ENCODE data around the gene WNK3.
"Not testable (repeated sequence)": the region's sequence is repeated elsewhere in the genome, so short reads cannot be mapped to it uniquely, and the experiment has no call there.

Gene WNK3

DNA sequence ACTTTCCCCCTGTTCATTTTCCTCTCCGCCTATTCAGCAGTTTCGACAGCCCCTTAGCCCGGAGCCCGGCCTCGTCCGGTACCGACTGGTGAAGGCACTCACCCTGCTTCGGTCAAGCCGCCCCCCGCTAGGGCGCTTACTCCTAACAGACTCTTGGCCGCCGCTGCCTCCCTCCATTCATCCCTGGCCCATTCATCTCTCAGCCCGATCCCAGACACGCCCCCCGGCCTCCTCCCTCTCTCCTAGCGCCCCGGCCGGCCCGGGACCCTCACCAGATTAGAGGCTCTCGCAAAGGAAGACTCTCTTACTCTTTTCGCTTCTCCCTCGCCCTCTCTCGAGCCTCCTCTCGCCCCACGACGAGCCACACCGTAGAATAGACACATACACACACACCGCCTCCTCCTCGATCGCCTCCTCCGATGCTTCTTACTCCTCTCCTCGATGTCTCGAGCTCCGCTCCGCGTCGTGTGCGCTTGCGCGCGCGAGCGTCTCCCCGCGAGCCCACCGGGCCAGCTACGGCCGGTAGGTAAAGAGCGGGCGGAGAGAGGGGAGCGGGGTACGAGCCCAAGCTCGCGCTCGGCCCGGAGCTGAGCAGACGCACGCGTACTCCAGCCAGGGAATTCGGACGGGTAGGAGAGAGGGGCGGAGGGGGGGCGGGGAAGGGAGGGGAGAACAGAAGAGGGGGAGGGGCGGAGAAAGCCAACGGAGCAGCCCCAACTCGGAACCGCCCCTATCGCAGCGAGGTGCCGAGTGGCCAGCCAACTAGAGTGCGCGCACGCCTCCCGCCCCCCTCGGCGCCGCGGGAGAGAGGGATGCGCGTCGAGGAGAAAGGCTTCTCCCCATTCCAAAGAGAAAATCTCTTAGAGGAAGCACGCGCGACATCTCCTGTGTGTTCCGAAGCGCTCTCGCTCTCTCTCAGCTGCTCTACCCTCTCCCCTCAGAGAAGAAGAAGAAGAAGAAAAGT is at the start of gene WNK3:
Gene WNK3, minus strand, starts transcription at position 633 of the 964 bp plus-strand sequence.
- peak in 1 of 2 donors; percentile 12 for DNase-seq (ENCODE audit: extremely low read depth in 1 of 2, low read depth in 1 of 2)

DNA sequence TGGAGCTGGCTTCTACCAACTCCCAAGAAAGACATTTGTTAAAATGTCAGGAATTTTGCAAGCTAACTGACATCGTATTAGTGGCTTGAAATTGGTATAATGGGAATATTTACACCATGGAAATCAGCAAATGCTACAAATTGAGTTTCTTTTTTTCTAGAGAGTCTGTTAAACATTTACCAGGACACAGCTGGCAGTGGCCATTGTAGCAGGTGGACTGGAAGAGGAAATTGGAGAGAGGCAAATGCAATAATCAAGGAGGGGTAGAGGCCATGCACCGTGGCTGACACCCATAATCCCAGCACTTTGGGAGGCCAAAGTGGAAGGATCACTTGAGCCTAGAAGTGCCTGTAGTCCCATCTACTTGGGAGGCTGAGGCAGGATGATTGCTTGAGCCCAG is 49.4 kb upstream of the WNK3 start:
- no peak for DNase-seq (ENCODE audit: extremely low read depth in 1 of 2, low read depth in 1 of 2)

- DNase-seq (ENCODE audit: extremely low read depth in 1 of 2, low read depth in 1 of 2) = no peak
Measured at GRCh38 chrX:54397113-54397512, 39.3 kb upstream of the WNK3 start.

DNA sequence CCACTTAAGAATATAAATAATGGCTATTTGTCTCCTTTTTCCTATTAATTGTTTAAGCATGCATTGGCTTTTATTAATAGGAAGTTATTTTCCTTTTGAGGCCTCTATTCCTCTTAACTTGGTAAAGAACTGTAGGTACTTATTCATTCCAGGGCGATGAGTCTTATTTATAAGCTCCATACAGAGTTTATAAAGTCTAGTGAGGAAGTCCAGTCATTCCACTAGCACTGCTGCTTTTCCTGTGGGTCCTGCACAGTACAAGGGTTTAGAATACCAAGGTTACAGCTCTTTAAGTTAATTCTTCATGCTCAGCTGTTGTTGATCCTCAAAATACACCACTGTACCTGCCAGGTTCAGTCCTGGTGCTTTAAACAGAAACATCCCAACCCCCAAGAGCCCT is 28.5 kb upstream of the WNK3 start:
- no peak for DNase-seq (ENCODE audit: extremely low read depth in 1 of 2, low read depth in 1 of 2)

DNA sequence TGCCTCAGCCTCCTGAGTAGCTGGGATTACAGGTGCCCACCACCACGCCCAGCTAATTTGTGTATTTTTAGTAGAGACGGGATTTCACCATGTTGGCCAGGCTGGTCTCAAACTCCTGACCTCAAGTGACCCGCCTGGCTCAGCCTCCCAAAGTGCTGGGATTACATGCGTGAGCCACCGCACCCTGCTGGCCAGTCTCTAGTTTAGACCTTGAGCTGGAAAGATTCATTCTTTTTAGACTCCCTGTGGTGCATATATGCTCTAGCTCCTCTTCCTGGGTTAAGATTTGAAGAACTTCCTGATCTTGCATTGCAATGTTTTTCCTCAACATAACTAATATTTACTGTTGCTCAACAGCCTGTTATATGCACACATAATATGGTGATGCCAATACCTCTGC is 26.8 kb upstream of the WNK3 start:
- DNase-seq (ENCODE audit: extremely low read depth in 1 of 2, low read depth in 1 of 2) = not testable (repeated sequence)

DNA sequence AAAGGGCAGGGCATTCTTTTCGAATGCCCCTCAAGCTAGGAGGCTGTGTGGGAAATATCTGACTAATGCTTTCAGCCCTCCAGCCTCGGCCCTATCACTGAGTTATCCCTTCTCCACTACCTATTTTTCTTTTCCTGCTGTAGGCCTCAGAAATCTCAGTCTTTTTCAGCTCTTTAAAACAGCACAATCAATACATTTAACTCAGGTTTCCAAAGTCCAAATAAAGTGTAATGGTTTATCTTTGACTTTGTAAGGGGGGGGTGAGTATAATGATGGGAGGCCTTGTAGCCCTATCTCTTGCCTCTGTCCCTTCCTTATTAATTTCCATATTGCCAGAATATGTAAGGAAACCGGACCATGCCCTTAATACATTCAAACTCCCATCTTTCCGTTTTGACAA is 1.6 kb upstream of the WNK3 start:
- no peak for DNase-seq (ENCODE audit: extremely low read depth in 1 of 2, low read depth in 1 of 2)

DNA sequence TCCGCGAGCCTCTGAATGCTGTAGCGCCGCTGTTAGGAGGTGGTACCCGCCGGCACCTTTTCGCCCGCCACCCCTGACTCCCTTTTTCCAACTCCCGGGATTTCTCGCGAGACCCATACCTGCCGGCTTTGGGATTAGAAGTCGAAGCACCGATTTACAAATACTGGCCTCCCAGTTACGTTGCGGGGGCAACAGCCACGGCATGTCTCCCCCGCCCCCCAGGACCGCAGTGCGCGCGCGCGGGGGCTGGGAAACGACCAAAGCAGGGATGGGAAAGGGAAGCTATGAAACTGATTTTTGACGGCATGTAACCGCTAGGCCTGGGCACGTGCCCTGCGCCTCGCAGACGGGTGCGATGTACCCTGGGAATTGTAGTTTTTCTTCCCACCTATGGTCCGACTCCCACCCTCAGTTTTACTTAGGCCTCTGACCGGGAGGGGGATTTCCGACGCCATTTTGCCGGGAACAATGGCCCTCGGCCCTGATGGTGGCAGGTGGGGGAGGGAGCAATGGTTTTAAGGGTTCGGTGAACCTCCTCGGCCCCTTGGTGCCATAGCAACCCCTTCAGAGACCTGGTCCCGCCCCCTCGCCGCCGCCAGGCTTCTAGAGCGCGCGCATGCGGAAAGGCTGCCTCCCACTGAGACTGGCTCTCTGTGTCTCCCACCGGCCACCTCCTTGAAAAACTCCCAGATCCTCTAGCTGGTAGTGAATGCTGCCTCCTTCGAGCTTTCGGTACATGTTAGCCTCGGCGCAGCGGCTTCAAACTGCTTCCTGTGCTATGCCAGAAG is 772 bp upstream of the WNK3 start:
- DNase-seq (ENCODE audit: extremely low read depth in 1 of 2, low read depth in 1 of 2) = peak in 1 of 2 donors; percentile 20

DNA sequence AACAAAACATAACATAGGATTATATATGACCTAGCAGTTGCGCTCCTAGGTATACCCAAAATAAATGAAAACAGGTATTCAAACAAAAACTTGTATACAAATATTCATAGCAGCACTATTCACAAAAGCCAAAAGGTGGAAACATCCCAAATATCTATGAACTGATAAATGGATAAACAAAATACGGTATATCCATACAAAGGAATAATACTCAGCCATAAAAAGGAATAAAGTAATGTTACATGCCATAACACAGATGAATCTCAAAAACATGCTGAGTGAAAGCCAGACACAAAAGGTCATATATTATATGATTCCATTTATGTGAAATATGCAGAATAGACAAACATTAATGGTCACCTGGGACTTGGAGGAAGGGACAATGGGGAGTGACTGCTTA is 5.2 kb downstream of the WNK3 start:
- DNase-seq (ENCODE audit: extremely low read depth in 1 of 2, low read depth in 1 of 2) = no peak

- DNase-seq (ENCODE audit: extremely low read depth in 1 of 2, low read depth in 1 of 2) = not testable (repeated sequence)
Measured at GRCh38 chrX:54337383-54337782, 20.5 kb downstream of the WNK3 start.

- no peak for DNase-seq (ENCODE audit: extremely low read depth in 1 of 2, low read depth in 1 of 2)
Measured at GRCh38 chrX:54325077-54325476, 32.8 kb downstream of the WNK3 start.

DNA sequence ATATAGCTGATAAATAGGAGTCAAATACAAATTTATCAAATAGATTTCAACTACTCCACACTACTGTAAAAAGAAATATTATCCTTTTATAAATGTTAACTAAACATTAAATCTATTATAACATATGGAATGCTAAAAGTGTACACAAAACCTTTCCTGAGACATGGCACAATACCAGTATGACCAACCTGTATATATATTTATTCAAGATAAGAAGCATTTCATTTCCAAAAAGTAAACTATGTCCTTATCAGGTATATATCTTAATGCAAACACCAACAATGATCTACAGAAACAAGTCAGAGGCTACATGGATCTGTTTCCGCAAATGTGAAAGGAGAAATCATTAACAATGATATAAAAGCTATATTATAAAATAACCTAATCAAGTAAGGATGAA is 37.8 kb downstream of the WNK3 start:
- no peak for DNase-seq (ENCODE audit: extremely low read depth in 1 of 2, low read depth in 1 of 2)

DNA sequence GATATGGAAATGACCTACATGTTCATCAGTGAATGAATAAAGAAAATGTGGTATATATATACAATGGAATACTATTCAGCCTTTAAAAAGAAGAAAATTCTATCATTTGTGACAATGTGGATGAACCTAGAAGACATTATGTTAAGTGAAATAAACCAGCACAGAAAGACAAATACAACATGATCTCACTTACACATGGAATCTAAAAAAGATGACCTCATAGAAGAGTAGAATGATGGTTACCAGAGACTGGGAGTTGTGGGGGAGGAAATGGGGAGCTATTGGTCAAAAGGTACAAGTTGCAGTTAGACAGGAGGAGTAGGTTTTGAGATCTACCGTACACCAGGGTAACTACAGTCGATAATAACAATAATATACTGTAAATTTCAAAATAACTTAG is 51.5 kb downstream of the WNK3 start:
- DNase-seq (ENCODE audit: extremely low read depth in 1 of 2, low read depth in 1 of 2) = no peak

DNA sequence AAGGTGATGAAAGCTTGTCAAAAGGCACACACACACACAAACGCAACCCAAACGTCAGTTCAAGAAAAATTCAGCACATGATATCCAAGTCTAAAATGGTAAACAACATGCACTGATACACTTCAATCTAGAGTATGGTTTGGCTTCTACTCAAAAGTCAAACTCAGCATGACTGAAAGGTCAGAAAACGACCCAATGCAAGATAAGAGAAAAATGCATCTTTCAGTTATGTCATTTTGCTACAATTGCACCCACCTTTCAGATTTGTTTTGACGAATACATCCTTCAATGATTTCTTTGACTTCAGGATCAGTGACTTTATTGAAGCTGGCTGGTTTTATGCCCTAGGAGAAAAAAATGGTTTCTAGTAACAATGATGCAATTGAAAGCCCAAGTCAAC is 56.3 kb downstream of the WNK3 start:
- no peak for DNase-seq (ENCODE audit: extremely low read depth in 1 of 2, low read depth in 1 of 2)

GRCh38 chrX:54294306-54294705 is 63.5 kb downstream of the WNK3 start:
- no peak for DNase-seq (ENCODE audit: extremely low read depth in 1 of 2, low read depth in 1 of 2)

DNA sequence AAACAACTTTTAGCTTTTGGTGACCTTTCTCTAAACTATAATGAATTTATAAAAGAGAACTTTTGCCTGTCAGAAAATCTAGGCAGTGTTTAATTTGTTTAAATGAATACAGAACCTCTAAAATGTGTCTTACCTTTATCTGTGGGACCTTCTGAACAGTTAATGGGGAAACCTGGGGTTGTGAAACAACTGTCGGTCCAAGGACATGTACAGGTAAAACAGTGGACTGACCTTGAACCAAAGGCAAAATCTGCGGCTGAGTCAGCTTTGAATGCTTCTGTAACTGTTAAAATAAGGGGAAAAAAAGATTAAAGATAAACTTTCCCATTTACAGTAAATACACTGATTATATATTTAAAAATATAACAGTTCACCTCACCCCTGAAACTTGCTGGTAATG is 65.1 kb downstream of the WNK3 start:
- no peak for DNase-seq (ENCODE audit: extremely low read depth in 1 of 2, low read depth in 1 of 2)

- DNase-seq (ENCODE audit: extremely low read depth in 1 of 2, low read depth in 1 of 2) = no peak
Measured at GRCh38 chrX:54291758-54292157, 66.1 kb downstream of the WNK3 start.

- no peak for DNase-seq (ENCODE audit: extremely low read depth in 1 of 2, low read depth in 1 of 2)
Measured at GRCh38 chrX:54288968-54289367, 68.9 kb downstream of the WNK3 start.

- no peak for DNase-seq (ENCODE audit: extremely low read depth in 1 of 2, low read depth in 1 of 2)
Measured at GRCh38 chrX:54288277-54288676, 69.6 kb downstream of the WNK3 start.

DNA sequence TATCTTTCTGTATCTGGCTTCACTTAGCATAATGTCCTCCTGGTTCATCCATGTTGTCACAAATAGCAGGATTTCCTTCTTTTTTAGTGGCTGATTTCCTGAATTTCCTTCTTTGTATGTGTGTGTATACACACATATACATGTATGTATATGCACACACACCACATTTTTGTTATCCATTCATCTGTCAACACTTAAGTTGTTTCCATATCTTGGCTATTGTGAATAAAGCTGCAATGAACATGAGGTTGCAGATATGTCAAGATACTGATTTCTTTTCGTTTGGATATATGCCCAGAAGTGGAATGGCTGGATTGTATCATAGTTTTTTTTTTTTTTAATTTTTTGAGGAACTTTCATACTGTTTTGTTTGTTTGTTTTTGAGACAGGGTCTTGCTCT is 76.2 kb downstream of the WNK3 start:
- no peak for DNase-seq (ENCODE audit: extremely low read depth in 1 of 2, low read depth in 1 of 2)

- DNase-seq (ENCODE audit: extremely low read depth in 1 of 2, low read depth in 1 of 2) = no peak
Measured at GRCh38 chrX:54280466-54280865, 77.4 kb downstream of the WNK3 start.

DNA sequence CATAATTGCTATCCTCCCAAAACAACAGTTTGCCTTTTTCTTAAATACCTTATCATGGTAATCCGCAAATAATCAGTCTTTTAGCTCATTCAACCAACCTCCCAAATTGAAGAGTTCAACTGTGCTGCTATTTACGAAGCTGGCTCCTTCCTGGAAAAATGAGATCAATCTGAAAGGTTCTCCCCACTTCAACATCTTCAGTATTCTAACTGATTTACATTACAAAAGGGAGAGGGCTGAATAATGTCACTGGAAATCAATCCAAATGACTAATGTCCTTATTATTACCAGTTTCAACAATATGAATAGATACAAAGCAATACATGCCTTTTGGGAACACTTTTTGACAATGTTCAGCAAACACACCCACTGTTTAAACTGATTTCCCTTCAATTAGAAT is 86.2 kb downstream of the WNK3 start:
- no peak for DNase-seq (ENCODE audit: extremely low read depth in 1 of 2, low read depth in 1 of 2)

DNA sequence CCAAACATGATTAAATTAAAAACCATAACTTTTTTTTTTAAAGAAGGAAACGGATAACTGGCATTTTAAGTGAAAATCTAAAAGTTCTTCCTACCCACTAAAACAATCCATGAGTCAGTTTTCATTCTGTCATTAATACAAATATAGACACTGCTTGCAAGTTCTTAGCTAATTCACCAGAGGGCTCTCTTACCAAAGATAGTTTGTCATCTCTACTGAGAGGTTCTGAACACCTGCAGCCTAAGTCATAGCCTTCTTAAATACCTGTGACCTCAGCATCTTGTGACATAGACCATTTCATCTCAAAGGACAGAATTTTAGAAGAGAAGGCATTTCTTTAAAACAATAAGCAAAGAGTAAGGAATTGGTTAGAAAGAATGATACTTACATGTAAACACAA is 109.5 kb downstream of the WNK3 start:
- DNase-seq (ENCODE audit: extremely low read depth in 1 of 2, low read depth in 1 of 2) = no peak
